DND-41 (cell line): ENCODE measurements around the gene MYO1E.

ENCODE experiments used
- EZH2 ChIP-seq: IDR thresholded peaks from 3 replicates; pipeline ENCODE4 v1.6.1; 2012; ENCODE audit warnings: borderline replicate concordance, low read depth, mild to moderate bottlenecking, moderate library complexity, low read length, inconsistent platforms; ENCODE audit not compliant: severe bottlenecking
- TF ChIP-seq, protein P1 (sequence below): IDR thresholded peaks from 2 replicates; pipeline ENCODE4 v1.5.1; 2012; ENCODE audit warnings: borderline replicate concordance, low read length, moderate library complexity, mild to moderate bottlenecking; ENCODE audit not compliant: poor library complexity, severe bottlenecking; ENCODE audit errors: extremely low read depth

DNA sequence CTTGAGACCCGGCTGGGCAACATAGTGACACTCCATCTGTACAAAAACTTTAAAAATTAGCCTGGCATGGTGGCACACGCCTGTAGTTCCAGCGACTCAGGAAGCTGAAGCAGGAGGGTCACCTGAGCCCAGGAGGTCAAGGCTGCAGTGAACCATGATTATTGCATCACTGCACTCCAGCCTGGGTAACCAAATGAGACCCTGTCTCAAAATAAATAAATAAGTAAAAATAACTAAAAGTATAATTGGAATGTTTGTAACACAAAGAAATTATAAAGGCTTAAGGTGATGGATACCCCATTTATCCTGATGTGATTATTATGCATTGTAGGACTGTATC is 38.6 kb downstream of the MYO1E start:
- TF ChIP-seq, protein P1, sequence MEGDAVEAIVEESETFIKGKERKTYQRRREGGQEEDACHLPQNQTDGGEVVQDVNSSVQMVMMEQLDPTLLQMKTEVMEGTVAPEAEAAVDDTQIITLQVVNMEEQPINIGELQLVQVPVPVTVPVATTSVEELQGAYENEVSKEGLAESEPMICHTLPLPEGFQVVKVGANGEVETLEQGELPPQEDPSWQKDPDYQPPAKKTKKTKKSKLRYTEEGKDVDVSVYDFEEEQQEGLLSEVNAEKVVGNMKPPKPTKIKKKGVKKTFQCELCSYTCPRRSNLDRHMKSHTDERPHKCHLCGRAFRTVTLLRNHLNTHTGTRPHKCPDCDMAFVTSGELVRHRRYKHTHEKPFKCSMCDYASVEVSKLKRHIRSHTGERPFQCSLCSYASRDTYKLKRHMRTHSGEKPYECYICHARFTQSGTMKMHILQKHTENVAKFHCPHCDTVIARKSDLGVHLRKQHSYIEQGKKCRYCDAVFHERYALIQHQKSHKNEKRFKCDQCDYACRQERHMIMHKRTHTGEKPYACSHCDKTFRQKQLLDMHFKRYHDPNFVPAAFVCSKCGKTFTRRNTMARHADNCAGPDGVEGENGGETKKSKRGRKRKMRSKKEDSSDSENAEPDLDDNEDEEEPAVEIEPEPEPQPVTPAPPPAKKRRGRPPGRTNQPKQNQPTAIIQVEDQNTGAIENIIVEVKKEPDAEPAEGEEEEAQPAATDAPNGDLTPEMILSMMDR, result no peak
- no peak for TF ChIP-seq EZH2
